Testis (tissue), 2 donors: ENCODE measurements around the gene MED12L.

Source experiments
- CTCF ChIP-seq, 3 experiments: fragments of 450-650 bp in 2 of 3; fragments of 200-600 bp in 1 of 3; sonication (generic) in 1 of 3; IDR thresholded peaks; one replicate each; pipeline ENCODE4 v1.5.1; 2016 to 2019; ENCODE audit warnings: antibody characterized with exemption in 3 of 3, mild to moderate bottlenecking in 2 of 3, moderate library complexity in 1 of 3
- POLR2A ChIP-seq: fragments of 450-650 bp; IDR thresholded peaks from one replicate; pipeline ENCODE4 v1.6.1; 2017; ENCODE audit warnings: antibody characterized with exemption, mild to moderate bottlenecking, moderate library complexity

GRCh38 chr3:151282921-151283320 lies 197.5 kb downstream of the MED12L start:
- TF ChIP-seq CTCF (IDR thresholded peaks at IDR 0.05) (peak; percentile 53 to 69 (median 69)), POLR2A (no peak)
